Activated naive CD4-positive, alpha-beta T cell treated with anti-CD3 and anti-CD28 coated beads, Interleukin-2, amount 50 U/mL, for 16 hours (primary cell): ENCODE results near the gene MBP.
A peak's percentile ranks its signal among the peaks of the same experiment; 100 is the strongest.

ENCODE experiments used
- DNase-seq: peaks from one replicate; pipeline ENCODE4 v3.0.0-alpha.2; 2020

MBP gene

DNA sequence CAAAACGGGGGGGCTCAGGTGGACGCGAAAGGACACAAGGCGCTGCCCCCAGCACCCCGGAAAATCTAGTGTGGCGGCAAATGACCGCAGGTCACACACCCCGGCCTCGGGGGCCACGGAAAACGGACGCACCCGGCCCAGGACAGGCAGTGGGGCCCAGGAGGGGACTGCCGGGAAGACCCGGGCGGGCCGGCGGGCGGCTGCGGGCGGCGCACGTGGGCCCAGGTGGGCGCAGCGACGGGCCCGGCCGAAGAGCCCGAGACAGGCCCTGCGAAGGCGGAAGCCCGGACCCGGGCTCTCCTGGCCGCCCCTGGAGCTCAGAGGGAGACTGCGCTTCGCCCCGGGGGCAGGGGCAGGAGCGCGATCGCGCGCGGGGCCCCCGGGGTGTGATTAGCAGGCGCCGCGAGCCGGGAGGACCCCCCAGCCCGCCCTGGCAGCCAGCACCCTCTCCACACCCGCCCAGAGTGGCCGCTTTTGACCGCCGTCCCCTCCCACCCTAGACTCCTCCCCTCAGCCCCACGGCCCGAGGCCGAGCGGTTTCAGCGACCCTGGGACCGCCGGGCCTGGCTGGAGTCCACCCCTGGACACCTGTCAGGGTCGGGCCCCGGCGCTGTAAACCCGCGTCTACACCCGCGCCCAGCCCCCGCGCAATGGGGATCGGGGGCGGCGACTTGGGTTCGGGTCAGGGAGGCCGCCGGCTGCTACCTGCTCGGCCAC, 773 bp downstream of the MBP start:
- DNase-seq: peak; percentile 37

- DNase-seq: peak; percentile 59
These were observed 1.4 kb downstream of the MBP start for GRCh38 chr18:77131100-77131651.

- DNase-seq: no peak
These were observed 2.1 kb downstream of the MBP start for GRCh38 chr18:77130229-77131099.

DNA sequence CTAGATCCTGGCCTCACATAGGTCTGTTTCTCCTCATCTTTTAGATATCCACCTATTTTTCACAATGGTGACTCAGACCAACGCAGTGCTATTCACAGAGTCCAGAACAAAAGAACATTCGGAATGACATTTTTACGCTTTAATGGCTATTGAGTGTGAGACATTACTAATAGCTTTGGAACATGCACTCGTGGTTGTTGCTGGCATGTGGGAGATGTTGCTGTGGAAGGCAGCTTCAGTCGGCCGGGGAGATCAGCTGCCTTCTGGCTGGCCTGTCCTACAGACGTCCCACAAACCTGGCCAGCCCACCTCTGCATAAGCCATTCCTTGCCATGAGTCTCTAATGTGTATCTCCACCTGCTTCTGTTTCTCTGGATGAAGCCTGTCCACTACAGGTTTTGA, 3.4 kb downstream of the MBP start:
- no peak for DNase-seq

GRCh38 chr18:77127769-77128671, 4.6 kb downstream of the MBP start:
- DNase-seq: no peak

GRCh38 chr18:77124452-77124922, 8.1 kb downstream of the MBP start:
- DNase-seq: peak; percentile 35

DNA sequence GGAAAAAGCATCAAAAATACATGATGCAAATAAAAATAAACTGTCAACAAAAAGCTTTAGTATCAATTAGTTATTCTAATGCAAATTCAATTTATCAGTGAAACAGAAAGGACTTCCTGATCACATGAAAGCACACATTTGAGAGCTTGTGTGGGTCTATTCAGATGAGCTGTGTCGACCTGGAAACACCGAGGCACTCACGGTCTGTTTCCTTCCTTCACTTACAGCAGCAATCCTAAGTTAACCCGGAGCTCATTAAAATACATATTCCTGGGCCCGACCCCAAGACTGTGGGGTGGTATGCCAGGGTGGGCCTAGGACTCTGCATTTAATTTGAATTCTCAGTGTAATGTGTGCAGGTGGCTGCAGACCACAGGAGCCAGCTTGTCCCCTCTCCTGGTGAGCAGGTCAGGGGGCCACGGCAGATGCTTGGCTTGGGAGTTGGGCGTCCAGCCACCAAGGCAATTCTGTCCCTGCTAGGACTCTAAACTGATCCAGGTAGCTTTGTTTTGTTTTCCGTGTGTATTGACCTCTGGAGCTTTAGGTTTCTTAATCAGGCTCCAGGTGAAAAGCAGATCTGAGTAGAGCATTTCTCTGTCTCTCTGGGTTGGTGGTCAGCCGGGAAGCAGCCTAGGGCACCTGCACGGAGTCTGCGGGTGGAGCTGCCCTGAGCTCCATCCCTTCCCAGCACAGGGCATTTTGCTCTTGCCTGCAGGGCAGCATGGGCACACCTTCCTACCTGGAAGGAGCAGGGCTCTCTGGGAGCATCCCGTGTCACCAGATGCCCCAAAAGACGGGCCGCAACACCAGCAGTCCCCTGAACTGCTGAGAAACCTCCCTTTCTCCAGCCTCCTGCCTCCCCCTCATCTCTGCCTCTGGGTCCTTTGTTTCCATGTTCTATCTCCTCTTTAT, 9.0 kb downstream of the MBP start:
- DNase-seq: no peak

GRCh38 chr18:77121523-77121922, 11.1 kb downstream of the MBP start:
- DNase-seq: no peak

DNA sequence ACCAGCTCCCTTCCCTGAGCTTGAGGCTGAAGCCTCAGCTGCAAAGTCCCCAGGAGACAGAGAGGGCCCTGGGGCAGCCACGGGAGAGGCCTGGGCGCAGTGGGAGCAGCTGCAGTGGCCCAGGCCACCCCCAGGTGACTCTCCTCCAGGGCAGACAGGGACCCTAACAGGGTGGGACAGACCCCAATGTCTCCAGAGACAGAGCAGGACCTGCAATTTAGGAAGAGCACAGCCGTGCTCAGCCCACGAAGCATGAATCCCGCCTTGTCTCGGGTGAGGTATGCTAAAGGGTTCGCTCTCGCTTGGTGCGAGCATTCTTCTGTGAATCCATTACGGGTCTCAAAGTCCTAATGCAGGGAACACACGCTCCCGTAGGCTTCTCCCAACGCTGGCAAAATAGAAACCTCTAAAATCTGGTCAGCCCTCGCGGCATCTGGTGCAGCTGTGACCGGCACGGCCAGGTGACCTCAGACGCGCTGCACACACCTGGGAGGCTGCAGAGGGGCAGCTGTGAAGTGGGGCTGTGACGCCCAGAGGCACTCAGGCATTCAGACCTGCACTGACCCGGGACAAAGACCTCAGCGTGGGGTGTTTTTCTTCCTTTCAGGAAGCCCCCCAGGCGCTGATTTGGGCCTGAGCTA, 12.6 kb downstream of the MBP start:
- no peak for DNase-seq

DNA sequence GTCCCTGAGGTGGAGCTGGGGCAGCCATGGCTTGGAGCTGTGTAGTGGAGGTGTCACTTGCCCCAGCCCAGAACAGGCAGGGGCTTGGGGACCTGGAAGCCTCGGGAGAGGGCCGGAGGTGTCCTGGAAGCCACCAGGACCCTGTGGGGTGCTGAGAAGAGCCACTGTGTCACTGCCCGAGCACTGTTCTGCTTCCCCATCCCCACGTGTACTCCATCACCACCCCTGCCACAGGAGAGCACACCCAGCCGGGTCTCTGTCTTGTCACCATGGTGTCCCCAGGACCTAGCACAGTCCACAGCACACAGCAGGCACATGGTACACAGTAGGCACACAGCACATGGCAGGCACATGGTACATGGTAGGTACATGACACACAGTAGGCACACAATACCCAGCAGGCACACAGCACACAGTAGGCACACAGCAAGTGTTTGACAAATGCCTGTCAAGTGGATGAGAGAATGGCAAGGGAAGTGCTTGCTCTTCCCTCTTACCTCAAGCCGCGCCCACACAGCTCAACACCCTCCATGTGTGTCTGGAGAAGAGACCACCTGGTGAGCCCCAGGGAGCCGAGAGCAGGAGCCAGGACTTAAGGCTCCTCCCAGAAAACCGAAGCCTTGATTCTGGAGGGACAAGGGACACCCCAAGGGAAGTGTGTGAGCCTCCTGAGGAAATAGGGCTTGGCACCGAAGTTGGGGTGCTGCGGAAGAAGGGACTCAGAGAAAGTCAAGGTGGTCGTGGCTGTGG, 13.3 kb downstream of the MBP start:
- no peak for DNase-seq

DNA sequence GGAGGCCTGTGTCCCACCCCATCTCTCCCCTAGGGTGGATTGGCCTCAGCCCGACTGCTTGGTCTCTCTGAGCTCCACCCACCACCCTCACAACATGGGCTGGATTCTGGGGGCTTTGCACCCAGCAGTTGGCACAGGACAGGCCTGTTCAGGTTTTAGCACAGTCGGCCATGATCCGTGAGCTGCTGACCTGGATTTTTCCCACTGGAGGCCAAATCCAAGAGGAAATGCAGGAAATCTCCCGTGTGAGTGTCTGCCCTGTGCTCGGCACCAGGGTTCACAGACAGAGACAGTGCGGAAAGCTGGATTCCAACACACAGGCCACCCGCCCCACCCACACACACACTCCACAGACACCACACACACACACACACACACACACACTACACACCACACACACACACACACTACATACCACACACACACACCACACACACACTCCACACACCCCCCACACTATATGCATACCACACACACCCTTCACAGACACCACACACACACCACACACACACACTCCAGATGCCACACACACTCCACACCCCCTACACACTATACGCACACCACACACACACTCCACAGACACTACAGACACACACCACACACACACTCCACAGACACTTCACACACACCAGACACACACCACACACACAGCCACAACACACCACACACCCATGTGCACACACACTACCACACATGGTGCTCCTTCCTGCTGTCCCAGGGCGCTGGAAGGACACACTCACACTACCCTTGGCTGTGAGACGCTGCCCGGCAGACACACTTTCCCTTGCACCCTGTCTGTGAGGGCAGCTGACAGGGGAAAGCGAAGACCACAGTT, 14.1 kb downstream of the MBP start:
- no peak for DNase-seq

DNA sequence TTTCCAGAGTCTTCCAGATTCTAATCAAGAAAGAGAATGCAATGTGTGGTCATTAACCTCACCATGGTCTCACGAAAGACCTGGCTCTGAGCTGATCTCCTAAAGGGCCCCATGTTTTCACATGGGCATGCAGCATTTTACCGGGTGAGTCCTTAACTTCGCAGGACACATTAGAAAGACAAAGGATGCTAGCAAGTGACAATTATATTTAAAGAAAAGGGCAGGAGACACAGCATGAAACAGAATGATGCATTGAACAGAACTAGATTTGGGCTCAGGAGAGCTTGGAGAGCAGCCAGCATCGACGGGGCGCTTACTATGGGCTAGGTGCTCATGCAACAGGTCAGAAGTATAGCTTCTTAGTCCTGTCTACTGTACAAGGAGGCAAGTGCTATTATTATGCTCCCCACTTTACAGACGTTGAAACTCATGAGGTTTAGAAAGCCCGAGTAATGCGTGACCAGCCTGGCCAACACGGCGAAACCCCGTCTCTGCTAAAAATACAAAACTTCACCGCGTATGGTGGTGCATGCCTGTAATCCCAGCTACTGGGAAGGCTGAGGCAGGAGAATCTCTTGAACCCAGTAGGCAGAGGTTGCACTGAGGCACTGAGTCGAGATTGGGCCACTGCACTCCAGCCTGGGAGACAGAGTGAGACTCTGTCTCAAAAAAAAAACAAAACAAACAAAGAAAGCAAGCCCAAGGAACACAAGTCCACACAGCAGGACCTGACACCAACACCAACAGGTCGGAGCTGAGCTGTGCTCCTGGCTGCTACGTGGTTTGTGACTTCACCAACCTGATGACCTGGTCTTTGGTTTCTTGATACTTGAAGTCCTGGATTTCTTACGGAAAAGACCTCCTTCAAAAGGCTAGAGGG, 16.1 kb downstream of the MBP start:
- DNase-seq: no peak

- DNase-seq: no peak
These were observed 17.2 kb downstream of the MBP start for GRCh38 chr18:77115192-77115953.

DNA sequence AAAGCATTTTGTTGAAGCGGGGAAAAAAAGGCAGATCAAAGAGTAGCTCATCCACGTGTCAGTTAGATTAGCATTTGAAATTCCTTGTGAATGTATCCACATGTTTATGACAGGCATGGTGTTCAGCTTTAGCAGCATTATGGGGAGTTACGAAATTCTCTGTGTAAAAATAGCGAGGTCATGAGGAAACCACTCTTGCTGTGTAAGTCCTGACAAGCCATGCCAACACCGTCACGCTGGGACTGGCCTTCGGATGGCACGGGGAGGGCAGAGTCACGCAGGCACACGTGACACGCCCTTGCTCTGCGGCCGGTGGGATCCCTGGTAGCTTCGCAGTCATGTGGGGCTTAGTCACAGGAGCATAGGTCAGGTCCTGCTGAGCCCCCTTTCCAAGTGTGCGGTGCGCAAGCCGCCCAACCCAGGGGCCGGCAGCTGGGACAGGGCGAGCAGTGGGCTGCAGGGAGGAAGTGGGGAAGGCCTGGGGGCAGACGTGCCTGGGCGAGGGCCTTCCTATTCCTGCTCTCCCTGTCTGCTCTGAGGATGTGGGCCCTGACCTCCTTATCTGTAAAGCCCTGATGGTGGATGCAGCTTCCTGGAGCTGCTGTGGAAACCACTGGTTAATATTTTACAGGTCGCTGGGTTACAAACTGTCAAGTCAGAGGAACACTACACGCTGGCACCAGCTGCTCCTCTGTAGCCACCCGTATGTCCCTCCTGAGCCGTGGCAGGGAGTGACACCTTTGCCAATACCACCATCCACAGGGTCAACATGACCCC, 18.0 kb downstream of the MBP start:
- no peak for DNase-seq

- DNase-seq: no peak
These were observed 18.5 kb downstream of the MBP start for GRCh38 chr18:77114152-77114414.

- DNase-seq: no peak
These were observed 19.0 kb downstream of the MBP start for GRCh38 chr18:77113361-77114151.
